NT2/D1 (cell line): Measurements from ENCODE around the gene ABCA2.

Experiments
- SUZ12 ChIP-seq: IDR thresholded peaks from 2 replicates; pipeline ENCODE4 v1.6.1; 2011; ENCODE audit not compliant: insufficient read length, insufficient read depth; ENCODE audit errors: extremely low read depth
- YY1 ChIP-seq: IDR thresholded peaks from 2 replicates; pipeline ENCODE4 v1.6.1; 2011; ENCODE audit not compliant: insufficient read length, insufficient read depth
- ZNF274 ChIP-seq: IDR thresholded peaks from 2 replicates; pipeline ENCODE4 v1.6.1; 2011; ENCODE audit warnings: mild to moderate bottlenecking, low read depth, low read length

GRCh38 chr9:137040568-137040967 lies 12.5 kb upstream of the ABCA2 start:
- no peak for TF ChIP-seq ZNF274
- no peak for TF ChIP-seq SUZ12
- TF ChIP-seq YY1 = no peak
